ENCODE data around the gene TECR. TPM values are rescaled to one million over a fixed set of nuclear protein-coding genes. Genes with fewer than 3 reads are reported as not detected.

TECR gene
- total RNA-seq, 1 experiment from 2014 or later: 164 TPM

GRCh38 chr19:14482172-14482941 is 47.0 kb upstream of the TECR start:
- Histone ChIP-seq H3K27me3 (ENCODE audit: insufficient read depth, low read length) (no peaks in the 10 kb centered on the region), H2BK20ac (ENCODE audit: low read depth, low read length, poor library complexity, severe bottlenecking) (no peak overlapping the region), H4K5ac (ENCODE audit: insufficient read length, low read depth, low read length) (no peak overlapping the region), H3K14ac (ENCODE audit: insufficient read depth, low read length) (no peak overlapping the region), H2BK15ac (ENCODE audit: low read depth, low read length) (no peak overlapping the region), H3K79me2 (ENCODE audit: insufficient read depth, low read length) (no peaks in the 10 kb centered on the region), H3K9me3 (ENCODE audit: control insufficient read depth, low read depth, low read length) (no peaks in the 10 kb centered on the region), H4K8ac (replicated peaks; ENCODE audit: insufficient read length, low read depth, low read length) (no peak overlapping the region), H2BK12ac (ENCODE audit: insufficient read length, low read depth, low read length) (no peak overlapping the region), H2AFZ (ENCODE audit: low read length) (no peak overlapping the region), H4K20me1 (ENCODE audit: control insufficient read depth, insufficient read depth, insufficient read length) (no peaks in the 10 kb centered on the region), H3K4me2 (ENCODE audit: insufficient read depth, insufficient read length, low read length) (no peak overlapping the region), H3K18ac (ENCODE audit: insufficient read length, low read depth, low read length) (no peak overlapping the region), H2BK5ac (ENCODE audit: insufficient read length, low read length) (no peak overlapping the region), H3K27ac (ENCODE audit: insufficient read length, low read depth, low read length) (no peak overlapping the region), H3K9ac (ENCODE audit: extremely low read depth, insufficient read length, low read length) (no peak overlapping the region), H3K56ac (ENCODE audit: insufficient read length, low read depth, low read length) (no peak overlapping the region), H4K91ac (ENCODE audit: insufficient read length, low read depth, low read length) (no peak overlapping the region), H2BK120ac (ENCODE audit: low read depth, low read length, poor library complexity, severe bottlenecking) (no peak overlapping the region), H3T11ph (ENCODE audit: low read length) (no peak overlapping the region), H2AK5ac (ENCODE audit: insufficient read length, low read length) (no peak overlapping the region), H3K79me1 (ENCODE audit: insufficient read depth, low read depth, low read length, poor library complexity, severe bottlenecking) (no peaks in the 10 kb centered on the region), H3K4ac (ENCODE audit: low read depth, low read length) (no peak overlapping the region), H3K23ac (ENCODE audit: insufficient read length, low read depth, low read length) (no peak overlapping the region), H3K23me2 (ENCODE audit: insufficient read length, low read depth, low read length, poor library complexity, severe bottlenecking) (no peaks in the 10 kb centered on the region), H3K4me1 (ENCODE audit: insufficient read depth, low read length) (no peaks in the 10 kb centered on the region)
- no peak for TF ChIP-seq CTCF (conservative IDR thresholded peaks at IDR 0.05)
- no CpG with 5 or more reads among the region's 18 CpGs for WGBS (ENCODE audit: extremely low coverage, insufficient read length, low lambda C conversion rate)
- Mint-ChIP-seq H3K4me1 (peaks cover 6 to 12% of the 10 kb centered on the region in 2 experiments), H3K4me3 (no peak overlapping the region), H3K27ac (no peak overlapping the region), H3K9me3 (no peaks in the 10 kb centered on the region), H3K36me3 (ENCODE audit: insufficient read depth in 1 of 3, low read depth in 3 of 3) (peaks cover 18 to 48% (median 29%) of the 10 kb centered on the region in 3 experiments; a peak in 6 of 7 replicates), H3K27me3 (ENCODE audit: low read depth) (no peaks in the 10 kb centered on the region)
- DNase-seq: no peak

Measured in H9 (cell line).